Suprapubic skin (tissue), 4 donors: ENCODE measurements around the gene FOXK2. TPM values are rescaled to one million over a fixed set of nuclear protein-coding genes. Genes with fewer than 3 reads are reported as not detected.

Experiments used
- DNase-seq, 2 donors: peaks; one replicate each; pipeline ENCODE4 v3.0.0-alpha.2; 2019; ENCODE audit warnings: low spot score in 2 of 2
- H3K27ac ChIP-seq: fragments of 200-600 bp; sonication (generic); one replicate; pipeline ENCODE4 v1.5.1; 2019
- H3K27me3 ChIP-seq: fragments of 200-600 bp; sonication (generic); one replicate; pipeline ENCODE4 v1.5.1; 2019
- H3K36me3 ChIP-seq: fragments of 200-600 bp; sonication (generic); one replicate; pipeline ENCODE4 v1.5.1; 2019
- H3K4me1 ChIP-seq: fragments of 200-600 bp; sonication (generic); one replicate; pipeline ENCODE4 v1.5.1; 2019
- H3K4me3 ChIP-seq: fragments of 200-600 bp; sonication (generic); one replicate; pipeline ENCODE4 v1.5.1; 2019; ENCODE audit warnings: mild to moderate bottlenecking
- H3K9me3 ChIP-seq: fragments of 200-600 bp; sonication (generic); one replicate; pipeline ENCODE4 v1.5.1; 2019
- CTCF ChIP-seq, 2 donors: fragments of 200-600 bp in 1 of 2; fragments of 450-650 bp in 1 of 2; sonication (generic) in 1 of 2; IDR thresholded peaks; one replicate each; pipeline ENCODE4 v1.5.1; 2016 to 2019; ENCODE audit warnings: antibody characterized with exemption in 2 of 2, mild to moderate bottlenecking in 1 of 2, moderate library complexity in 1 of 2
- EP300 ChIP-seq: sonication (generic); formaldehyde crosslinking; IDR thresholded peaks from one replicate; pipeline ENCODE4 v1.6.1; 2017; ENCODE audit warnings: antibody characterized with exemption
- POLR2A ChIP-seq, 2 donors: fragments of 450-650 bp; IDR thresholded peaks; one replicate each; pipeline ENCODE4 v1.6.1; 2017; ENCODE audit warnings: antibody characterized with exemption in 2 of 2, mild to moderate bottlenecking in 2 of 2, moderate library complexity in 2 of 2
- POLR2AphosphoS5 ChIP-seq, 3 donors: sonication (generic); formaldehyde crosslinking; IDR thresholded peaks; one replicate each; pipeline ENCODE4 v1.6.1; 2017; ENCODE audit warnings: antibody characterized with exemption in 3 of 3
- WGBS: methylation state at CpG from one replicate; pipeline ENCODE4 v1.1.5; 2018; 5-methylcytosine and 5-hydroxymethylcytosine counted together
- total RNA-seq, 4 donors: library from RNA; depleted of rRNA; stranded (reverse); fragments of >200 nt; gene quantifications; one replicate each; pipeline ENCODE4 v1.1.0, GENCODE V29; 2016

FOXK2 gene
- total RNA-seq, 4 donors from 2014 or later: 62.7 to 94.5 (median 78.4) TPM

- DNase-seq: no peak
- Histone ChIP-seq H3K4me3 (no peak overlapping the region), H3K36me3 (no peaks in the 10 kb centered on the region), H3K27ac (no peak overlapping the region), H3K4me1 (peaks cover 23% of the 10 kb centered on the region), H3K27me3 (no peaks in the 10 kb centered on the region), H3K9me3 (no peaks in the 10 kb centered on the region)
- TF ChIP-seq EP300 (no peak), POLR2AphosphoS5 (IDR thresholded peaks at IDR 0.05) (no peak), POLR2A (IDR thresholded peaks at IDR 0.05) (no peak), CTCF (IDR thresholded peaks at IDR 0.05) (no peak)
- 73% methylated on average over 10 of the region's 10 CpGs for WGBS
These were observed 2.2 kb upstream of the FOXK2 start for GRCh38 chr17:82517230-82517865.

GRCh38 chr17:82519971-82520903, 705 bp downstream of the FOXK2 start:
- Histone ChIP-seq H3K36me3 (no peaks in the 10 kb centered on the region), H3K9me3 (no peaks in the 10 kb centered on the region), H3K27me3 (no peaks in the 10 kb centered on the region), H3K27ac (peak overlapping the region; percentile 85), H3K4me1 (peaks cover 41% of the 10 kb centered on the region), H3K4me3 (peak overlapping the region; percentile 78)
- TF ChIP-seq POLR2A (IDR thresholded peaks at IDR 0.05) (no peak), CTCF (IDR thresholded peaks at IDR 0.05) (no peak), POLR2AphosphoS5 (IDR thresholded peaks at IDR 0.05) (no peak), EP300 (no peak)
- DNase-seq: peak in 1 of 2 donors; percentile 78
- under 1% methylated on average over 12 of the region's 94 CpGs for WGBS

GRCh38 chr17:82524540-82524939, 5.0 kb downstream of the FOXK2 start:
- DNase-seq: no peak
- WGBS: 39% methylated on average over 4 of the region's 4 CpGs
- peak overlapping the region; percentile 56 for H3K27ac ChIP-seq

GRCh38 chr17:82525712-82526111, 6.2 kb downstream of the FOXK2 start:
- Histone ChIP-seq H3K4me1 (peaks cover 80% of the 10 kb centered on the region), H3K36me3 (no peaks in the 10 kb centered on the region), H3K27ac (peak overlapping the region; percentile 51), H3K27me3 (no peaks in the 10 kb centered on the region), H3K9me3 (no peaks in the 10 kb centered on the region), H3K4me3 (no peak overlapping the region)
- no peak for DNase-seq
- WGBS: 32% methylated on average over 4 of the region's 4 CpGs
- TF ChIP-seq POLR2AphosphoS5 (IDR thresholded peaks at IDR 0.05) (no peak), EP300 (no peak), CTCF (IDR thresholded peaks at IDR 0.05) (no peak), POLR2A (IDR thresholded peaks at IDR 0.05) (no peak)

More at GRCh38 chr17:82524540-82524939, 5.0 kb downstream of the FOXK2 start:
- Histone ChIP-seq H3K9me3 (no peaks in the 10 kb centered on the region), H3K36me3 (no peaks in the 10 kb centered on the region), H3K4me1 (peaks cover 73% of the 10 kb centered on the region), H3K4me3 (no peak overlapping the region), H3K27me3 (no peaks in the 10 kb centered on the region)
- TF ChIP-seq POLR2AphosphoS5 (IDR thresholded peaks at IDR 0.05): no peak
- TF ChIP-seq POLR2A (IDR thresholded peaks at IDR 0.05): no peak
- TF ChIP-seq EP300: no peak
- no peak for TF ChIP-seq CTCF (IDR thresholded peaks at IDR 0.05)

GRCh38 chr17:82527898-82528297, 8.4 kb downstream of the FOXK2 start:
- Histone ChIP-seq H3K4me3 (no peak overlapping the region), H3K9me3 (no peaks in the 10 kb centered on the region), H3K27me3 (no peaks in the 10 kb centered on the region), H3K27ac (peak overlapping the region; percentile 12), H3K36me3 (no peaks in the 10 kb centered on the region), H3K4me1 (peaks cover 79% of the 10 kb centered on the region)
- WGBS: 50% methylated on average over 8 of the region's 8 CpGs
- TF ChIP-seq POLR2AphosphoS5 (IDR thresholded peaks at IDR 0.05): no peak
- no peak for TF ChIP-seq EP300
- TF ChIP-seq CTCF (IDR thresholded peaks at IDR 0.05): no peak
- TF ChIP-seq POLR2A (IDR thresholded peaks at IDR 0.05): no peak
- DNase-seq: no peak
